Adrenal gland (tissue), 12 donors: ENCODE measurements around the gene ERC1. TPM values are rescaled to one million over a fixed set of nuclear protein-coding genes. Genes with fewer than 3 reads are reported as not detected.
A peak's percentile ranks its signal among the peaks of the same experiment; 100 is the strongest.

ENCODE experiments used
- DNase-seq, 7 donors: peaks; one replicate each; pipeline ENCODE4 v3.0.0-alpha.2; 2019 to 2020
- H3K27ac ChIP-seq, 5 donors: fragments of 200-600 bp; sonication (generic) in 4 of 5; 1 replicate in 3 of 5; 2 replicates in 2 of 5; pipeline versions ENCODE4 v1.5.1 to v1.8.0; 2016 to 2020; ENCODE audit warnings: mild to moderate bottlenecking in 1 of 5
- H3K27me3 ChIP-seq: fragments of 200-600 bp; 2 replicates; pipeline ENCODE4 v1.8.0; 2021
- H3K36me3 ChIP-seq, 2 donors: fragments of 200-600 bp; replicated peaks in 1 of 2; 1 replicate in 1 of 2; 2 replicates in 1 of 2; pipeline versions ENCODE4 v1.5.1 to v1.8.0; 2018 to 2022
- H3K4me1 ChIP-seq, 2 donors: fragments of 200-600 bp; replicated peaks in 1 of 2; 1 replicate in 1 of 2; 2 replicates in 1 of 2; pipeline versions ENCODE4 v1.5.1 to v1.8.0; 2018 to 2021
- H3K4me3 ChIP-seq, 4 donors: fragments of 200-600 bp; sonication (generic) in 3 of 4; one replicate each; pipeline ENCODE4 v1.5.1; 2016 to 2018
- H3K9me3 ChIP-seq, 3 donors: fragments of 200-600 bp; sonication (generic) in 1 of 3; replicated peaks in 1 of 3; 1 replicate in 2 of 3; 2 replicates in 1 of 3; pipeline versions ENCODE4 v1.5.1 to v1.8.0; 2016 to 2021
- POLR2A ChIP-seq, 2 donors: fragments of 450-650 bp; IDR thresholded peaks; one replicate each; pipeline ENCODE4 v1.6.1; 2017; ENCODE audit warnings: antibody characterized with exemption in 2 of 2, mild to moderate bottlenecking in 2 of 2, moderate library complexity in 1 of 2
- WGBS, 4 donors: extraction: QIAGEN DNeasy Blood & Tissue Kit in 2 of 4; methylation state at CpG; one replicate each; pipeline versions ENCODE4 v1.1.5 to v1.1.7; 2013 to 2017; 5-methylcytosine and 5-hydroxymethylcytosine counted together
- intact Hi-C, 2 donors: fragments of 100-400 bp; cut with DNase I; formaldehyde crosslinking; loops; one replicate each; pipeline versions ENCODE4 v1.14.1 to v1.15.0; 2022 to 2023
- polyA plus RNA-seq, 3 donors: library from polyadenylated mRNA; stranded (reverse); fragments of 200-250 nt in 2 of 3; fragments of 350-450 nt in 1 of 3; fragmentation: Illumina TruSeq in 1 of 3; extraction: RNeasy Lipid Tissue Mini Kit (QIAGEN cat#74804) in 1 of 3; gene quantifications; one replicate each; pipeline ENCODE4 v1.2.3, GENCODE V29; 2013 to 2014
- total RNA-seq, 9 donors: library from RNA; depleted of rRNA in 4 of 9; stranded (reverse); fragments of >200 nt in 4 of 9; fragments of 120-200 nt in 1 of 9; fragmentation: NEBNext Ultra II Directional in 1 of 9; extraction: Animal tissue kit (Norgen Biotek cat#: 25700) in 1 of 9; gene quantifications; one replicate each; pipeline versions ENCODE4 v1.1.0 to v1.2.4, GENCODE V29; 2013 to 2023
- TF ChIP-seq, protein P1 (sequence below), 6 experiments: fragments of 450-650 bp in 4 of 6; fragments of 200-600 bp in 2 of 6; sonication (generic) in 1 of 6; IDR thresholded peaks; 1 replicate in 5 of 6; 2 replicates in 1 of 6; pipeline versions ENCODE4 v1.5.1 to v1.8.0; 2016 to 2021; ENCODE audit warnings: antibody characterized with exemption in 6 of 6, mild to moderate bottlenecking in 2 of 6, moderate library complexity in 1 of 6
- donor health status: healthy with polysubstance abuse.
- donor health status: Bipolar disorder and iron deficiency.
- donor health status: DM: yes; HTN: yes; CAD: no.
- donor health status: DM: no; HTN: no; CAD: no.
- donor health status: DM: no; HTN: no; CAD: no.
- donor health status: DM: yes; HTN: yes; CAD: no.

The ERC1 gene
- total and polyA plus RNA-seq, 12 donors, result 4.1 to 79.5 (median 40.2) TPM

DNA sequence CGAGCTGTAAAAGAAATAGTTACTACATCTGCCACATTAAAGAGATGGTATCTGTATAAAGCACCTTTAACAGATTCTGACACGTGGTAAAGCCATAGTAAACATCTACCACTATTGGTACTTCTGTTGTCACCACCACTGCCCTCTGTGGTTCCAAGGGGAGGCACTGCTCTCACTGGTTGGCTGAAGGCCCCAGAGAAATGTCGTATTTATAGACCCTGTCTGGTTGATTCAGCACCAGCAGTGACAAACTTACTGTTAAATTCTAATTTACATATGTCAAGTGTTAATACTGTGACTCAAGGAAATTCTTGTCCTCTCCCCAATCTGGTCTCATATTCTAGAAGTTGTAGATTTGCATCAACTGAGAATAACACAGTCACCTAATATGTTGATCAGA lies 281.1 kb downstream of the ERC1 start:
- WGBS, 4 donors, result 85 to 94% (median 91%) methylated on average over 3 of the region's 3 CpGs
- Histone ChIP-seq H3K27me3 (no peaks in the 10 kb centered on the region), H3K4me3 (no peak overlapping the region), H3K9me3 (no peaks in the 10 kb centered on the region), H3K36me3 (no peaks in the 10 kb centered on the region), H3K4me1 (no peaks in the 10 kb centered on the region), H3K27ac (no peak overlapping the region)
- DNase-seq, result no peak
- TF ChIP-seq, protein P1, sequence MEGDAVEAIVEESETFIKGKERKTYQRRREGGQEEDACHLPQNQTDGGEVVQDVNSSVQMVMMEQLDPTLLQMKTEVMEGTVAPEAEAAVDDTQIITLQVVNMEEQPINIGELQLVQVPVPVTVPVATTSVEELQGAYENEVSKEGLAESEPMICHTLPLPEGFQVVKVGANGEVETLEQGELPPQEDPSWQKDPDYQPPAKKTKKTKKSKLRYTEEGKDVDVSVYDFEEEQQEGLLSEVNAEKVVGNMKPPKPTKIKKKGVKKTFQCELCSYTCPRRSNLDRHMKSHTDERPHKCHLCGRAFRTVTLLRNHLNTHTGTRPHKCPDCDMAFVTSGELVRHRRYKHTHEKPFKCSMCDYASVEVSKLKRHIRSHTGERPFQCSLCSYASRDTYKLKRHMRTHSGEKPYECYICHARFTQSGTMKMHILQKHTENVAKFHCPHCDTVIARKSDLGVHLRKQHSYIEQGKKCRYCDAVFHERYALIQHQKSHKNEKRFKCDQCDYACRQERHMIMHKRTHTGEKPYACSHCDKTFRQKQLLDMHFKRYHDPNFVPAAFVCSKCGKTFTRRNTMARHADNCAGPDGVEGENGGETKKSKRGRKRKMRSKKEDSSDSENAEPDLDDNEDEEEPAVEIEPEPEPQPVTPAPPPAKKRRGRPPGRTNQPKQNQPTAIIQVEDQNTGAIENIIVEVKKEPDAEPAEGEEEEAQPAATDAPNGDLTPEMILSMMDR (IDR thresholded peaks at IDR 0.05), result no peak
- no peak for TF ChIP-seq POLR2A (IDR thresholded peaks at IDR 0.05)
- intact Hi-C loops, result no loop called here

DNA sequence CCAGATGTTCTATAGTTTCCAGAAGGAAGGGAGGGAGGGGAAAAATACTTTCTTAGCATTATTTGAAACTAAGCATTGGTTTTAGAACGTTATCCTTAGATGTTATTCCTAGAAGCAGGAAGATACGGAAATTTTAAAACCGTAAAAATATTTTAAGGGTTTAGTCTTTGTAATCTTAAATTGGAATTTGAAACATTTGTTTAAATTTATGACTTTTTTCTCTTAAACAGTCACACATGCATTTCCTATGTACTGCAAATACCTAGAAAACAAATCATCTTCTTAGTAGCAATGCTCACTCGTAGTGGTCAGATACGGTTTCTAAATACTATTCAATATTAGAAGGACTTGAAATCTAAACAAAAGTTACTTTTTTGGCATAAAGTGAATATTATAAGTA lies 282.0 kb downstream of the ERC1 start:
- H3K27me3 ChIP-seq, result no peaks in the 10 kb centered on the region
- no peak for DNase-seq
- 94 to 95% (median 95%) methylated on average over 5 of the region's 5 CpGs for WGBS, 4 donors
- TF ChIP-seq, protein P1 (IDR thresholded peaks at IDR 0.05), result no peak
- TF ChIP-seq POLR2A (IDR thresholded peaks at IDR 0.05), result no peak
- no peak overlapping the region for H3K27ac ChIP-seq
- no peaks in the 10 kb centered on the region for H3K9me3 ChIP-seq
- no peak overlapping the region for H3K4me3 ChIP-seq
- intact Hi-C loops, result no loop called here
- H3K4me1 ChIP-seq, result no peaks in the 10 kb centered on the region
- no peaks in the 10 kb centered on the region for H3K36me3 ChIP-seq

DNA sequence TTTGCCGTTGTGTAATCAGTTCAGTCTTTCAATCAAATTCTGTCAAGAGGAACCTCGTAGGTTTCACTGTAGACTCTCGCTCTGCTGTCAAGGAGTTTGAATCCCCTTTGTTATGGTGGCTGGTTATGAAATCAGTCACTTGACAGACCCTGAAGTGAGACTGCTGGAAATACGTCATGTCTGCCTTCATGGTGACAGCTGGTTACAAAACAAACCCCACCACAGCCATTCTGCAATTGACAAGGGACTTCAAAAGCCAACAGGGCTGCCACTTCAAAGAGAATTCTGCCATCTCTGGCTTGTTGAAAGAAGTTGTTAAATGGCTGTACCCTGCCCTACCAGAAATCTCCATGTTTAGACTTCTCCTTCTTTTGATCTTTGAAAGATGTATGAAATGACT lies 286.9 kb downstream of the ERC1 start:
- Histone ChIP-seq H3K27me3 (no peaks in the 10 kb centered on the region), H3K4me1 (no peaks in the 10 kb centered on the region), H3K9me3 (no peaks in the 10 kb centered on the region), H3K27ac (no peak overlapping the region), H3K4me3 (no peak overlapping the region), H3K36me3 (no peaks in the 10 kb centered on the region)
- no peak for DNase-seq
- no peak for TF ChIP-seq POLR2A (IDR thresholded peaks at IDR 0.05)
- TF ChIP-seq, protein P1 (IDR thresholded peaks at IDR 0.05), result no peak
- intact Hi-C loops, result no loop called here
- 74 to 82% (median 77%) methylated on average over 4 of the region's 4 CpGs for WGBS, 4 donors

DNA sequence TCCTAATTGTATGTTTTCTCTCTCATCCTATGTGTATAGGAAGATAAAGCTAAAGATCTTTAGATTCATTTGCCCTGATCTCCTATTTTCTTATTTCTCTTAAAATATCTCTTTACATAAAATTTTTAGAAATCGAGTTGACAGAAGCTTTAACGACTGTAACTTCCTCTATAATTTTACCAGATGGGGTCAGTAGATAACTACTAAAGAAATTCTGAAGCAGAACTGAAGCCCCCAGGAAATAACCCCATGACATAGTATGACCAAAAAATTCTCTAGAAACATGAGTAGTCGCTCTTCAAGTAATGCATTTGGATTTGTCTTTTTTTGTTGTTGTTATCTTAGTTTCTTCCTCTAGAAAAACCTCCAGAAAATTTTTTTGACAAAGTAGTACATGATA lies 288.0 kb downstream of the ERC1 start:
- WGBS, 4 donors, result 47 to 63% (median 58%) methylated on average over 3 of the region's 3 CpGs
- no peak for DNase-seq
- Histone ChIP-seq H3K4me3 (no peak overlapping the region), H3K27ac (no peak overlapping the region), H3K27me3 (no peaks in the 10 kb centered on the region), H3K4me1 (no peaks in the 10 kb centered on the region), H3K36me3 (no peaks in the 10 kb centered on the region), H3K9me3 (no peaks in the 10 kb centered on the region)
- intact Hi-C loops, result no loop called here
- TF ChIP-seq, protein P1 (IDR thresholded peaks at IDR 0.05), result peak in 1 of 6 experiments; percentile 12
- no peak for TF ChIP-seq POLR2A (IDR thresholded peaks at IDR 0.05)
